Panc1 (cell line): ENCODE measurements around the gene TSR3. TPM values are rescaled to one million over a fixed set of nuclear protein-coding genes. Genes with fewer than 3 reads are reported as not detected.
A peak's percentile ranks its signal among the peaks of the same experiment; 100 is the strongest.

Source experiments
- ATAC-seq: fragments of 200-7000 bp; cut with Tn5 transposase; 2 replicates; pipeline ENCODE4 v1.9.1; 2020; ENCODE audit warnings: mild to moderate bottlenecking, moderate library complexity
- BruUV-seq: library from RNA; stranded (reverse); fragments of 400-500 nt; replicated peaks from 2 replicates; lab custom pipeline; 2021; lab: Mats Ljungman, UMichigan
- CTCF ChIA-PET: fragments of 300-600 bp; sonication (Branson Sonifier 250); formaldehyde crosslinking; loops from one replicate; lab custom pipeline; 2022; ENCODE audit warnings: antibody characterized with exemption; lab: Charles Lee
- POLR2A ChIA-PET: fragments of 300-600 bp; sonication (Branson Sonifier 250); formaldehyde crosslinking; loops from one replicate; lab custom pipeline; 2022; ENCODE audit warnings: antibody characterized with exemption; lab: Charles Lee
- DNase-seq: peaks from one replicate; pipeline ENCODE4 v3.0.0-alpha.2; 2010; ENCODE audit warnings: low read depth, low spot score
- H3K27ac ChIP-seq: 2 replicates; pipeline ENCODE4 v1.5.1; 2011; ENCODE audit warnings: mild to moderate bottlenecking, low read length, inconsistent platforms
- H3K27me3 ChIP-seq: fragments of 200-500 bp; sonication (Bioruptor generic); 2 replicates; pipeline ENCODE4 v1.6.0; 2014; ENCODE audit warnings: low read length, inconsistent platforms; ENCODE audit not compliant: control insufficient read depth, insufficient read depth
- H3K36me3 ChIP-seq: fragments of 200-500 bp; sonication (Bioruptor generic); 2 replicates; pipeline ENCODE4 v1.5.1; 2014; ENCODE audit warnings: inconsistent platforms, mild to moderate bottlenecking, low read length, moderate library complexity; ENCODE audit not compliant: control insufficient read depth, insufficient read depth
- H3K4me1 ChIP-seq: 2 replicates; pipeline ENCODE4 v1.5.1; 2011; ENCODE audit warnings: inconsistent platforms, mild to moderate bottlenecking, low read length, moderate library complexity; ENCODE audit not compliant: control insufficient read depth, insufficient read depth
- H3K4me3 ChIP-seq, 2 experiments: 2 replicates each; pipeline ENCODE4 v1.5.1; 2011 to 2012; ENCODE audit warnings: low read depth in 2 of 2, low read length in 2 of 2, mild to moderate bottlenecking in 2 of 2, inconsistent platforms in 1 of 2, moderate library complexity in 1 of 2
- H3K9me3 ChIP-seq: fragments of 200-500 bp; sonication (Bioruptor generic); 2 replicates; pipeline ENCODE4 v1.5.1; 2014; ENCODE audit warnings: low read depth, mild to moderate bottlenecking, inconsistent platforms, low read length, moderate library complexity; ENCODE audit not compliant: control insufficient read depth, insufficient read depth
- POLR2AphosphoS5 ChIP-seq: IDR thresholded peaks from 2 replicates; pipeline ENCODE4 v1.6.1; 2012; ENCODE audit warnings: mild to moderate bottlenecking, low read depth, low read length, moderate library complexity
- SIN3A ChIP-seq: IDR thresholded peaks from 2 replicates; pipeline ENCODE4 v1.6.1; 2012; ENCODE audit warnings: low read depth, mild to moderate bottlenecking, low read length, moderate library complexity, borderline replicate concordance; ENCODE audit not compliant: insufficient read depth
- TCF7L2 ChIP-seq: IDR thresholded peaks from 2 replicates; pipeline ENCODE4 v1.6.1; 2011; ENCODE audit warnings: mild to moderate bottlenecking, low read depth, low read length, inconsistent platforms
- in situ Hi-C: cut with HindIII; loops from 2 replicates; pipeline ENCODE4 v1.10.0; 2016; ENCODE audit warnings: low sequenced_read_pairs, low pct_unique_long_range_greater_than_20kb
- intact Hi-C: fragments of 100-400 bp; cut with micrococcal nuclease; formaldehyde crosslinking; loops from one replicate; pipeline ENCODE4 v1.10.0; 2022; ENCODE audit not compliant: unreplicated experiment
- total RNA-seq: library from RNA; stranded (reverse); gene quantifications from one replicate; pipeline ENCODE4 v1.2.1, GENCODE V29; 2021; ENCODE audit not compliant: unreplicated experiment
- TF ChIP-seq, protein P1 (sequence below): fragments of 450-650 bp; IDR thresholded peaks from 2 replicates; pipeline ENCODE4 v1.5.1; 2017; ENCODE audit warnings: mild to moderate bottlenecking
- TF ChIP-seq, protein P2 (sequence below), 2 experiments: IDR thresholded peaks; 2 replicates each; pipeline ENCODE4 v1.6.1; 2011 to 2012; ENCODE audit warnings: low read depth in 2 of 2, control low read depth in 1 of 2, low read length in 1 of 2, mild to moderate bottlenecking in 1 of 2, moderate library complexity in 1 of 2; ENCODE audit not compliant: insufficient read depth in 1 of 2

Gene TSR3
- total RNA-seq, 1 experiment from 2014 or later: 89.7 TPM

DNA sequence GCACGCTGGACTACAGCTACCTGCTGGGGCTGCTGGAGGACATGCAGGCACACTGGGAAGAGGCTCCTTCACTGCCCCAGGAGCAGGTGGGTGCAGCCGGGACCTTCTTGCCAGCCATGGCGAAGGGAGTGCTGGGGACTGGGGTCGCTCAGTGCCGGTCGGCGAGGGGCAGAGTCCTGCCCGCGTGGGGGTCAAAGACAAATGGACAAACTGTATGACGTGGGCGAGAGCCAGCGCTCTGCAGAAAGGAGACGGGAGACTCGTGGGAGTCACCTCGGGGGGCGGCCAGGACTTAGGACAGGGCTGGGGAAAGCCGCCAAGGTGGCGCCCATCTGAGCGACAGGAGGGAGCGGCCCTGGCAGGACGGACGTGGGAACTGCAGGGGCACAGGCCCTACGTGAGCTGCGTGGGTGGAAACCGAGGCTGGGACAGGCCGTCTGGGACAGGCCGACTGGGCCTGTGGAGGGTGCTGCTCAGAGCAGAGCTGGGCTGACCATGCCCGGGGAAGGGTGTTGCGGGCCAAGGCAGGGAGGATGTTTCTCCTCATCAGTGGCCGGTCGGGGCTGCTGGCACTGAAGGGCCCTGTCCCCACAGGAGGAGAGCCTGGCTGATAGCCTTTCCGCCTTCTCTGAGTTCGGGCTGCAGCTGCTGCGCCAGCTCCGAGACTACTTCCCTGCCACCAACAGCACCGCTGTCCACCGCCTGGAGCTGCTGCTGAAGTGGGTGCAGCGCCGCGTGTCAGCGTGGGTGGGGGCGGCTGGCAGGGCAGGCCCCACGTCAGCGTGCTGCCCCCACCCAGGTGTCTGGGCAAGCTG is 8.0 kb downstream of the TSR3 start:
- no peak for TF ChIP-seq POLR2AphosphoS5
- TF ChIP-seq, protein P1, sequence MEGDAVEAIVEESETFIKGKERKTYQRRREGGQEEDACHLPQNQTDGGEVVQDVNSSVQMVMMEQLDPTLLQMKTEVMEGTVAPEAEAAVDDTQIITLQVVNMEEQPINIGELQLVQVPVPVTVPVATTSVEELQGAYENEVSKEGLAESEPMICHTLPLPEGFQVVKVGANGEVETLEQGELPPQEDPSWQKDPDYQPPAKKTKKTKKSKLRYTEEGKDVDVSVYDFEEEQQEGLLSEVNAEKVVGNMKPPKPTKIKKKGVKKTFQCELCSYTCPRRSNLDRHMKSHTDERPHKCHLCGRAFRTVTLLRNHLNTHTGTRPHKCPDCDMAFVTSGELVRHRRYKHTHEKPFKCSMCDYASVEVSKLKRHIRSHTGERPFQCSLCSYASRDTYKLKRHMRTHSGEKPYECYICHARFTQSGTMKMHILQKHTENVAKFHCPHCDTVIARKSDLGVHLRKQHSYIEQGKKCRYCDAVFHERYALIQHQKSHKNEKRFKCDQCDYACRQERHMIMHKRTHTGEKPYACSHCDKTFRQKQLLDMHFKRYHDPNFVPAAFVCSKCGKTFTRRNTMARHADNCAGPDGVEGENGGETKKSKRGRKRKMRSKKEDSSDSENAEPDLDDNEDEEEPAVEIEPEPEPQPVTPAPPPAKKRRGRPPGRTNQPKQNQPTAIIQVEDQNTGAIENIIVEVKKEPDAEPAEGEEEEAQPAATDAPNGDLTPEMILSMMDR: no peak
- TF ChIP-seq SIN3A: no peak
- TF ChIP-seq TCF7L2: no peak
- TF ChIP-seq, protein P2, sequence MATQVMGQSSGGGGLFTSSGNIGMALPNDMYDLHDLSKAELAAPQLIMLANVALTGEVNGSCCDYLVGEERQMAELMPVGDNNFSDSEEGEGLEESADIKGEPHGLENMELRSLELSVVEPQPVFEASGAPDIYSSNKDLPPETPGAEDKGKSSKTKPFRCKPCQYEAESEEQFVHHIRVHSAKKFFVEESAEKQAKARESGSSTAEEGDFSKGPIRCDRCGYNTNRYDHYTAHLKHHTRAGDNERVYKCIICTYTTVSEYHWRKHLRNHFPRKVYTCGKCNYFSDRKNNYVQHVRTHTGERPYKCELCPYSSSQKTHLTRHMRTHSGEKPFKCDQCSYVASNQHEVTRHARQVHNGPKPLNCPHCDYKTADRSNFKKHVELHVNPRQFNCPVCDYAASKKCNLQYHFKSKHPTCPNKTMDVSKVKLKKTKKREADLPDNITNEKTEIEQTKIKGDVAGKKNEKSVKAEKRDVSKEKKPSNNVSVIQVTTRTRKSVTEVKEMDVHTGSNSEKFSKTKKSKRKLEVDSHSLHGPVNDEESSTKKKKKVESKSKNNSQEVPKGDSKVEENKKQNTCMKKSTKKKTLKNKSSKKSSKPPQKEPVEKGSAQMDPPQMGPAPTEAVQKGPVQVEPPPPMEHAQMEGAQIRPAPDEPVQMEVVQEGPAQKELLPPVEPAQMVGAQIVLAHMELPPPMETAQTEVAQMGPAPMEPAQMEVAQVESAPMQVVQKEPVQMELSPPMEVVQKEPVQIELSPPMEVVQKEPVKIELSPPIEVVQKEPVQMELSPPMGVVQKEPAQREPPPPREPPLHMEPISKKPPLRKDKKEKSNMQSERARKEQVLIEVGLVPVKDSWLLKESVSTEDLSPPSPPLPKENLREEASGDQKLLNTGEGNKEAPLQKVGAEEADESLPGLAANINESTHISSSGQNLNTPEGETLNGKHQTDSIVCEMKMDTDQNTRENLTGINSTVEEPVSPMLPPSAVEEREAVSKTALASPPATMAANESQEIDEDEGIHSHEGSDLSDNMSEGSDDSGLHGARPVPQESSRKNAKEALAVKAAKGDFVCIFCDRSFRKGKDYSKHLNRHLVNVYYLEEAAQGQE (IDR thresholded peaks at IDR 0.05; ENCODE audit: insufficient read depth in 1 of 2, low read depth in 2 of 2, low read length in 1 of 2): no peak
- no peak for ATAC-seq
- H3K27me3 ChIP-seq: no peaks in the 10 kb centered on the region
- H3K4me3 ChIP-seq: peak overlapping the region in 1 of 2 experiments; percentile 24; a peak in 2 of 4 replicates
- ChIA-PET CTCF (interaction anchor here (1.9 kb wide), 1 partner anchor 13 kb away, joined by 7 read pairs; no protein-coding TSS in a partner anchor), POLR2A (no interaction called here)
- no peaks in the 10 kb centered on the region for H3K9me3 ChIP-seq
- BruUV-seq: no TSS peak
- no peak for DNase-seq
- no peaks in the 10 kb centered on the region for H3K36me3 ChIP-seq
- no peak overlapping the region for H3K27ac ChIP-seq
- intact Hi-C loops: no loop called here
- in situ Hi-C loops: no loop called here
- peaks cover 1% of the 10 kb centered on the region; the same call in 1 of the 2 replicates for H3K4me1 ChIP-seq

DNA sequence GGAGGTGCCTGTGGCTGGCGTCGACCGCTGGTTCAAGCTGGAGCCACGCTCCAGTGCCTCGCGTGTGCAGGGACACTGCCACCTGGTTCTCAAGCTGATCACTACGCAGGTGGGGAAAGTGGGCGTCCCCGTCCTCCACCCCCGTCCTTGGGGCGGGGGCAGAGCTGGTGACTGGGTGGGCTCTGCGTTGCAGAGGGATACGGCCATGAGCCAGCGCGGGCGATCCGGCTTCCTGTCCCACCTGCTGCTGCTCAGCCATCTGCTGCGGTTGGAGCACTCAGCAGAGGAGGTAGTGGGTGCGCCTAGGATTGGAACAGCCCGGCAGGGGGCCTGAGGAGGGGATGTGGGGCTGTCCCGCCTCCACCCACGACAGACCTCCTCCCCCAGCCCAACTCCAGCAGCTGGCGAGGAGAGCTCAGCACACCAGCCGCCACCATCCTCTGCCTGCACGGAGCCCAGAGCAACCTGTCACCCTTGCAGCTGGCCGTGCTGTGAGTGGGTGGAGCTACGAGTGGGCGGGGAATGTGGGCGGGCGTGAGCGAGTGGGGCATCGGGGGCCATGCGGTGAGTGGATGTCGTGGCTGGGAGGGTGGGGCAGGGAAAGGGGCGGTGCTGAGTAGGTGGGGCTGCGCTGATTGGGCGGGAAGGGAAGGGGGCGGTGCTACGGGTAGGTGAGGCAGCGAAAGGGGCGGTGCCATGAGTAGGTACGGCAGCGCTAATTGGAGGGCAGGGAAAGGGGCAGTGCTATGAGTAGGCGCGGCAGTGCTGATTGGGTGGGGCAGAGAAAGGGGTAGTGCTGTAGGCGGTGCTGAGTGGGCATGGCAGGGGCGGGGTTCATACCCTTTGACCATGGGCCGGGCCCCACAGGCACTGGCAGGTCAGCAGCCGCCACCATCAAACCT is 8.9 kb downstream of the TSR3 start:
- intact Hi-C loops (no loop called here), in situ Hi-C loops (no loop called here)
- Histone ChIP-seq H3K27me3 (no peaks in the 10 kb centered on the region), H3K27ac (no peak overlapping the region), H3K4me1 (peaks cover 3% of the 10 kb centered on the region; the same call in 1 of the 2 replicates), H3K9me3 (no peaks in the 10 kb centered on the region), H3K4me3 (peak overlapping the region; percentile 11 to 37), H3K36me3 (no peaks in the 10 kb centered on the region)
- TF ChIP-seq POLR2AphosphoS5 (no peak), SIN3A (no peak), TCF7L2 (no peak)
- TF ChIP-seq, protein P1: no peak
- TF ChIP-seq, protein P2 (IDR thresholded peaks at IDR 0.05; ENCODE audit: insufficient read depth in 1 of 2, low read depth in 2 of 2, low read length in 1 of 2): no peak
- ChIA-PET POLR2A (interaction anchor here (0.7 kb wide), 1 partner anchor 626 kb away, joined by 6 read pairs; no protein-coding TSS in a partner anchor), CTCF (interaction anchor here (0.6 to 1.9 kb wide), 5 partner anchors 12 to 652 kb away, joined by 3 to 8 read pairs (median 6); no protein-coding TSS in a partner anchor)
- peak; percentile 92 for ATAC-seq
- no TSS peak for BruUV-seq
- DNase-seq: peak; percentile 63
